ACC112 (cell line): ENCODE results near the gene TBCC.
A peak's percentile ranks its signal among the peaks of the same experiment; 100 is the strongest.

Experiments used
- H2AFZ ChIP-seq: fragments of 200-600 bp; sonication (generic); one replicate; pipeline ENCODE4 v1.6.0; 2017; ENCODE audit warnings: antibody characterized with exemption, low read length; ENCODE audit not compliant: unreplicated experiment
- H3K27ac ChIP-seq: fragments of 200-600 bp; sonication (generic); 2 replicates; pipeline ENCODE4 v1.5.1; 2014; ENCODE audit warnings: low read depth, mild to moderate bottlenecking, antibody characterized with exemption, low read length, moderate library complexity
- H3K27me3 ChIP-seq: fragments of 200-600 bp; sonication (generic); 2 replicates; pipeline ENCODE4 v1.6.1; 2014; ENCODE audit warnings: mild to moderate bottlenecking, antibody characterized with exemption, low read length, moderate library complexity, mixed read lengths; ENCODE audit not compliant: insufficient read depth
- H3K36me3 ChIP-seq: fragments of 200-600 bp; sonication (generic); 2 replicates; pipeline ENCODE4 v1.6.1; 2016; ENCODE audit warnings: mild to moderate bottlenecking, antibody characterized with exemption, low read length, moderate library complexity, mixed read lengths; ENCODE audit not compliant: insufficient read depth
- H3K4me1 ChIP-seq: fragments of 200-600 bp; sonication (generic); one replicate; pipeline ENCODE4 v1.6.1; 2016; ENCODE audit warnings: low read length, mixed read lengths; ENCODE audit not compliant: insufficient read depth, unreplicated experiment, control insufficient read depth
- H3K4me3 ChIP-seq: fragments of 200-600 bp; sonication (generic); 2 replicates; pipeline ENCODE4 v1.5.1; 2014; ENCODE audit warnings: mild to moderate bottlenecking, low read depth, low read length
- H3K79me2 ChIP-seq: fragments of 200-600 bp; sonication (generic); one replicate; pipeline ENCODE4 v1.6.0; 2016; ENCODE audit warnings: low read length; ENCODE audit not compliant: control insufficient read depth, unreplicated experiment, insufficient read depth

TBCC gene

GRCh38 chr6:42769836-42770235 lies 23.9 kb upstream of the TBCC start:
- Histone ChIP-seq H2AFZ (no peak overlapping the region), H3K36me3 (no peaks in the 10 kb centered on the region), H3K4me3 (no peak overlapping the region), H3K27me3 (no peaks in the 10 kb centered on the region), H3K79me2 (peaks cover 2% of the 10 kb centered on the region), H3K27ac (no peak overlapping the region), H3K4me1 (peaks cover 9% of the 10 kb centered on the region)

- H3K4me3 ChIP-seq: no peak overlapping the region
- no peak overlapping the region for H3K27ac ChIP-seq
- no peaks in the 10 kb centered on the region for H3K36me3 ChIP-seq
- H2AFZ ChIP-seq: no peak overlapping the region
- peaks cover 2% of the 10 kb centered on the region for H3K79me2 ChIP-seq
- H3K4me1 ChIP-seq: peaks cover 9% of the 10 kb centered on the region
- no peaks in the 10 kb centered on the region for H3K27me3 ChIP-seq
These were observed 23.1 kb upstream of the TBCC start for GRCh38 chr6:42769051-42769450.

GRCh38 chr6:42766163-42766670 lies 20.3 kb upstream of the TBCC start:
- H3K4me3 ChIP-seq: no peak overlapping the region; the same call in 1 of the 2 replicates
- peaks cover 2% of the 10 kb centered on the region for H3K79me2 ChIP-seq
- peak overlapping the region; percentile 73 for H3K27ac ChIP-seq
- H2AFZ ChIP-seq: no peak overlapping the region
- no peaks in the 10 kb centered on the region for H3K27me3 ChIP-seq
- H3K36me3 ChIP-seq: no peaks in the 10 kb centered on the region
- H3K4me1 ChIP-seq: peaks cover 9% of the 10 kb centered on the region

GRCh38 chr6:42764911-42765648 lies 19.2 kb upstream of the TBCC start:
- H3K79me2 ChIP-seq: peaks cover 2% of the 10 kb centered on the region
- H3K4me1 ChIP-seq: peaks cover 9% of the 10 kb centered on the region
- H3K27ac ChIP-seq: peak overlapping the region; percentile 73
- no peak overlapping the region for H2AFZ ChIP-seq
- no peaks in the 10 kb centered on the region for H3K27me3 ChIP-seq
- no peak overlapping the region for H3K4me3 ChIP-seq
- H3K36me3 ChIP-seq: no peaks in the 10 kb centered on the region

GRCh38 chr6:42762950-42763349 lies 17.0 kb upstream of the TBCC start:
- H3K4me3 ChIP-seq: no peak overlapping the region
- H3K79me2 ChIP-seq: peaks cover 2% of the 10 kb centered on the region
- no peak overlapping the region for H3K27ac ChIP-seq
- no peaks in the 10 kb centered on the region for H3K27me3 ChIP-seq
- H2AFZ ChIP-seq: no peak overlapping the region
- H3K36me3 ChIP-seq: no peaks in the 10 kb centered on the region
- H3K4me1 ChIP-seq: peaks cover 9% of the 10 kb centered on the region

GRCh38 chr6:42762426-42762859 lies 16.5 kb upstream of the TBCC start:
- no peak overlapping the region for H2AFZ ChIP-seq
- no peak overlapping the region for H3K4me3 ChIP-seq
- H3K27me3 ChIP-seq: no peaks in the 10 kb centered on the region
- H3K36me3 ChIP-seq: no peaks in the 10 kb centered on the region
- H3K4me1 ChIP-seq: peaks cover 9% of the 10 kb centered on the region
- H3K79me2 ChIP-seq: peaks cover 2% of the 10 kb centered on the region
- H3K27ac ChIP-seq: no peak overlapping the region

- peaks cover 2% of the 10 kb centered on the region for H3K79me2 ChIP-seq
- H3K27ac ChIP-seq: no peak overlapping the region
- H3K27me3 ChIP-seq: no peaks in the 10 kb centered on the region
- no peaks in the 10 kb centered on the region for H3K36me3 ChIP-seq
- H3K4me3 ChIP-seq: no peak overlapping the region
- peaks cover 9% of the 10 kb centered on the region for H3K4me1 ChIP-seq
- H2AFZ ChIP-seq: no peak overlapping the region
These were observed 15.6 kb upstream of the TBCC start for GRCh38 chr6:42761287-42762067.

GRCh38 chr6:42758756-42759430 lies 13.0 kb upstream of the TBCC start:
- Histone ChIP-seq H3K27ac (no peak overlapping the region), H2AFZ (no peak overlapping the region), H3K36me3 (no peaks in the 10 kb centered on the region), H3K4me1 (no peaks in the 10 kb centered on the region), H3K4me3 (no peak overlapping the region), H3K27me3 (no peaks in the 10 kb centered on the region), H3K79me2 (no peaks in the 10 kb centered on the region)

- Histone ChIP-seq H3K79me2 (no peaks in the 10 kb centered on the region), H3K4me1 (no peaks in the 10 kb centered on the region), H3K27me3 (no peaks in the 10 kb centered on the region), H3K4me3 (no peak overlapping the region), H3K36me3 (no peaks in the 10 kb centered on the region), H2AFZ (no peak overlapping the region), H3K27ac (no peak overlapping the region)
These were observed 10.8 kb upstream of the TBCC start for GRCh38 chr6:42756722-42757121.

GRCh38 chr6:42754759-42755158 lies 8.9 kb upstream of the TBCC start:
- Histone ChIP-seq H3K27ac (no peak overlapping the region), H3K4me1 (no peaks in the 10 kb centered on the region), H3K27me3 (no peaks in the 10 kb centered on the region), H3K36me3 (no peaks in the 10 kb centered on the region), H2AFZ (no peak overlapping the region), H3K4me3 (no peak overlapping the region), H3K79me2 (no peaks in the 10 kb centered on the region)
